Breast epithelium (tissue), 4 donors: Measurements from ENCODE around the gene NIP7. TPM values are rescaled to one million over a fixed set of nuclear protein-coding genes. Genes with fewer than 3 reads are reported as not detected.

Source experiments
- DNase-seq, 2 donors: peaks; one replicate each; pipeline ENCODE4 v3.0.0-alpha.2; 2019; ENCODE audit warnings: low spot score in 2 of 2
- H3K27ac ChIP-seq, 2 donors: fragments of 200-600 bp; sonication (generic) in 1 of 2; one replicate each; pipeline ENCODE4 v1.5.1; 2016 to 2019; ENCODE audit warnings: mild to moderate bottlenecking in 1 of 2
- H3K27me3 ChIP-seq, 2 donors: fragments of 200-600 bp; sonication (generic) in 1 of 2; one replicate each; pipeline versions ENCODE4 v1.5.1 to v1.6.0; 2017 to 2019; ENCODE audit warnings: control low read depth in 1 of 2, mild to moderate bottlenecking in 1 of 2
- H3K36me3 ChIP-seq: fragments of 200-600 bp; one replicate; pipeline ENCODE4 v1.5.1; 2019
- H3K4me1 ChIP-seq, 2 donors: fragments of 200-600 bp; sonication (generic); one replicate each; pipeline ENCODE4 v1.5.1; 2016 to 2019; ENCODE audit warnings: control low read depth in 1 of 2
- H3K4me3 ChIP-seq, 3 donors: fragments of 200-600 bp; sonication (generic); 1 replicate in 2 of 3; 2 replicates in 1 of 3; pipeline ENCODE4 v1.5.1; 2016 to 2019; ENCODE audit warnings: mild to moderate bottlenecking in 3 of 3, moderate library complexity in 2 of 3
- H3K9me3 ChIP-seq, 2 donors: fragments of 200-600 bp; sonication (generic) in 1 of 2; one replicate each; pipeline ENCODE4 v1.5.1; 2016 to 2019; ENCODE audit warnings: control low read depth in 1 of 2
- CTCF ChIP-seq, 3 donors: fragments of 450-650 bp; IDR thresholded peaks; one replicate each; pipeline ENCODE4 v1.5.1; 2016 to 2017; ENCODE audit warnings: antibody characterized with exemption in 3 of 3, mild to moderate bottlenecking in 3 of 3, moderate library complexity in 3 of 3
- POLR2A ChIP-seq: fragments of 450-650 bp; IDR thresholded peaks from one replicate; pipeline ENCODE4 v1.6.1; 2016; ENCODE audit warnings: antibody characterized with exemption, mild to moderate bottlenecking, moderate library complexity
- POLR2AphosphoS5 ChIP-seq, 3 donors: sonication (generic); formaldehyde crosslinking; IDR thresholded peaks; one replicate each; pipeline ENCODE4 v1.6.1; 2017; ENCODE audit warnings: antibody characterized with exemption in 3 of 3
- intact Hi-C: fragments of 100-400 bp; cut with DNase I; formaldehyde crosslinking; loops from one replicate; pipeline ENCODE4 v1.15.1; 2023; ENCODE audit warnings: low total_unique reads
- total RNA-seq, 3 donors: library from RNA; depleted of rRNA; stranded (reverse); fragments of >200 nt; gene quantifications; one replicate each; pipeline ENCODE4 v1.1.0, GENCODE V29; 2016

NIP7 gene
- total RNA-seq, 3 donors from 2014 or later: 10.6 to 16.1 (median 15.4) TPM

- no peak overlapping the region for H3K27ac ChIP-seq
- no peaks in the 10 kb centered on the region for H3K4me1 ChIP-seq
- no peak for TF ChIP-seq CTCF (IDR thresholded peaks at IDR 0.05)
- TF ChIP-seq POLR2A: no peak
- no peak for TF ChIP-seq POLR2AphosphoS5 (IDR thresholded peaks at IDR 0.05)
- no peaks in the 10 kb centered on the region for H3K9me3 ChIP-seq
- DNase-seq: no peak
- H3K4me3 ChIP-seq: no peak overlapping the region
- peaks cover 6% of the 10 kb centered on the region for H3K36me3 ChIP-seq
- intact Hi-C loops: loop anchor here (10.0 kb wide), 1 partner anchor 159 kb away; no protein-coding TSS in a partner anchor
- H3K27me3 ChIP-seq: no peaks in the 10 kb centered on the region
Measured at GRCh38 chr16:69313469-69313868, 26.1 kb upstream of the NIP7 start.

GRCh38 chr16:69314534-69314933 lies 25.0 kb upstream of the NIP7 start:
- no peak for DNase-seq
- Histone ChIP-seq H3K4me3 (no peak overlapping the region), H3K4me1 (no peaks in the 10 kb centered on the region), H3K27ac (no peak overlapping the region), H3K27me3 (no peaks in the 10 kb centered on the region), H3K36me3 (peaks cover 17% of the 10 kb centered on the region), H3K9me3 (no peaks in the 10 kb centered on the region)
- intact Hi-C loops: loop anchor here (10.0 kb wide), 1 partner anchor 160 kb away; no protein-coding TSS in a partner anchor
- TF ChIP-seq POLR2AphosphoS5 (IDR thresholded peaks at IDR 0.05) (no peak), CTCF (IDR thresholded peaks at IDR 0.05) (no peak), POLR2A (no peak)

GRCh38 chr16:69315486-69316311 lies 23.9 kb upstream of the NIP7 start:
- H3K36me3 ChIP-seq: peaks cover 28% of the 10 kb centered on the region
- no peaks in the 10 kb centered on the region for H3K9me3 ChIP-seq
- no peaks in the 10 kb centered on the region for H3K4me1 ChIP-seq
- TF ChIP-seq POLR2A (no peak), POLR2AphosphoS5 (IDR thresholded peaks at IDR 0.05) (no peak), CTCF (IDR thresholded peaks at IDR 0.05) (no peak)
- intact Hi-C loops: loop anchor here (10.0 kb wide), 1 partner anchor 161 kb away; no protein-coding TSS in a partner anchor
- DNase-seq: no peak
- no peak overlapping the region for H3K4me3 ChIP-seq
- no peak overlapping the region for H3K27ac ChIP-seq
- H3K27me3 ChIP-seq: no peaks in the 10 kb centered on the region

- Histone ChIP-seq H3K27me3 (no peaks in the 10 kb centered on the region), H3K9me3 (no peaks in the 10 kb centered on the region), H3K36me3 (peaks cover 28% of the 10 kb centered on the region), H3K27ac (no peak overlapping the region), H3K4me1 (no peaks in the 10 kb centered on the region), H3K4me3 (no peak overlapping the region)
- DNase-seq: no peak
- intact Hi-C loops: loop anchor here (10.0 kb wide), 1 partner anchor 162 kb away; no protein-coding TSS in a partner anchor
- no peak for TF ChIP-seq POLR2A
- TF ChIP-seq CTCF (IDR thresholded peaks at IDR 0.05): no peak
- no peak for TF ChIP-seq POLR2AphosphoS5 (IDR thresholded peaks at IDR 0.05)
Measured at GRCh38 chr16:69316595-69317034, 23.0 kb upstream of the NIP7 start.

GRCh38 chr16:69318177-69318910 lies 21.2 kb upstream of the NIP7 start:
- no peak overlapping the region for H3K27ac ChIP-seq
- H3K4me3 ChIP-seq: no peak overlapping the region
- no peaks in the 10 kb centered on the region for H3K27me3 ChIP-seq
- H3K4me1 ChIP-seq: no peaks in the 10 kb centered on the region
- no peak for DNase-seq
- intact Hi-C loops: loop anchor here (10.0 kb wide), 1 partner anchor 164 kb away; no protein-coding TSS in a partner anchor
- peaks cover 28% of the 10 kb centered on the region for H3K36me3 ChIP-seq
- no peaks in the 10 kb centered on the region for H3K9me3 ChIP-seq
- TF ChIP-seq POLR2A (no peak), CTCF (IDR thresholded peaks at IDR 0.05) (no peak), POLR2AphosphoS5 (IDR thresholded peaks at IDR 0.05) (no peak)
